ENCODE results near the gene TRRAP.
"Not testable (repeated sequence)": the region's sequence is repeated elsewhere in the genome, so short reads cannot be mapped to it uniquely, and the experiment has no call there.

DNA sequence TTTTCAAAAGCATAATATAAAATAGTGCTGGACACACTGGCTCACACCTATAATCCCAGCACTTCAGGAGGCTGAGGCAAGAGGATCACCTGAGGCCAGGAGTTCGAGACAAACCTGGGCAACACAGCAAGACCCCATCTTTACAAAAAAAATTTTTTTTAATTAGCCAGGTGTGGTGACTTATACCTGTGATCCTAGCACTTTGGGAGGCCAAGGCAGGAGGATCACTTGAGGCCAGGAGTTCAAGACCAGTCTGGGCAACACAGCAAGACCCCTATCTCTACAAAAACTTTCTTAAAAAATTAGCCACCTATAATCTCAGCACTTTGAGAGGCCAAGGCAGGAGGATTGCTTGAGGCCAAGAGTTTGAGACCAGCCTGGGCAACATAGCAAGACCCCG is 35.8 kb upstream of the TRRAP start:
- TF ChIP-seq CTCF, POLR2A (IDR thresholded peaks at IDR 0.05): not testable (repeated sequence)
